Lower leg skin (tissue), 4 donors: ENCODE results near the gene PHF3. TPM values are rescaled to one million over a fixed set of nuclear protein-coding genes. Genes with fewer than 3 reads are reported as not detected.

Experiments
- DNase-seq, 2 donors: peaks; one replicate each; pipeline ENCODE4 v3.0.0-alpha.2; 2019; ENCODE audit warnings: low spot score in 2 of 2
- H3K4me3 ChIP-seq: fragments of 200-600 bp; sonication (generic); 2 replicates; pipeline ENCODE4 v1.5.1; 2017; ENCODE audit warnings: mild to moderate bottlenecking, low read depth; ENCODE audit not compliant: poor library complexity, severe bottlenecking
- POLR2A ChIP-seq, 2 donors: fragments of 450-650 bp; IDR thresholded peaks; one replicate each; pipeline ENCODE4 v1.6.1; 2016 to 2017; ENCODE audit warnings: antibody characterized with exemption in 2 of 2, mild to moderate bottlenecking in 1 of 2, moderate library complexity in 1 of 2
- WGBS, 2 donors: methylation state at CpG; one replicate each; pipeline ENCODE4 v1.1.5; 2018; 5-methylcytosine and 5-hydroxymethylcytosine counted together
- intact Hi-C: fragments of 100-400 bp; cut with DNase I; formaldehyde crosslinking; loops from one replicate; pipeline ENCODE4 v1.15.0; 2023; ENCODE audit warnings: low total_unique reads
- total RNA-seq, 4 donors: library from RNA; depleted of rRNA; stranded (reverse); fragments of >200 nt; gene quantifications; one replicate each; pipeline ENCODE4 v1.1.0, GENCODE V29; 2016
- TF ChIP-seq, protein P1 (sequence below), 3 donors: fragments of 450-650 bp; IDR thresholded peaks; one replicate each; pipeline ENCODE4 v1.5.1; 2016; ENCODE audit warnings: antibody characterized with exemption in 3 of 3, mild to moderate bottlenecking in 3 of 3, moderate library complexity in 2 of 3

The PHF3 gene
- total RNA-seq, 4 donors from 2014 or later = 41.0 to 63.5 (median 55.1) TPM

DNA sequence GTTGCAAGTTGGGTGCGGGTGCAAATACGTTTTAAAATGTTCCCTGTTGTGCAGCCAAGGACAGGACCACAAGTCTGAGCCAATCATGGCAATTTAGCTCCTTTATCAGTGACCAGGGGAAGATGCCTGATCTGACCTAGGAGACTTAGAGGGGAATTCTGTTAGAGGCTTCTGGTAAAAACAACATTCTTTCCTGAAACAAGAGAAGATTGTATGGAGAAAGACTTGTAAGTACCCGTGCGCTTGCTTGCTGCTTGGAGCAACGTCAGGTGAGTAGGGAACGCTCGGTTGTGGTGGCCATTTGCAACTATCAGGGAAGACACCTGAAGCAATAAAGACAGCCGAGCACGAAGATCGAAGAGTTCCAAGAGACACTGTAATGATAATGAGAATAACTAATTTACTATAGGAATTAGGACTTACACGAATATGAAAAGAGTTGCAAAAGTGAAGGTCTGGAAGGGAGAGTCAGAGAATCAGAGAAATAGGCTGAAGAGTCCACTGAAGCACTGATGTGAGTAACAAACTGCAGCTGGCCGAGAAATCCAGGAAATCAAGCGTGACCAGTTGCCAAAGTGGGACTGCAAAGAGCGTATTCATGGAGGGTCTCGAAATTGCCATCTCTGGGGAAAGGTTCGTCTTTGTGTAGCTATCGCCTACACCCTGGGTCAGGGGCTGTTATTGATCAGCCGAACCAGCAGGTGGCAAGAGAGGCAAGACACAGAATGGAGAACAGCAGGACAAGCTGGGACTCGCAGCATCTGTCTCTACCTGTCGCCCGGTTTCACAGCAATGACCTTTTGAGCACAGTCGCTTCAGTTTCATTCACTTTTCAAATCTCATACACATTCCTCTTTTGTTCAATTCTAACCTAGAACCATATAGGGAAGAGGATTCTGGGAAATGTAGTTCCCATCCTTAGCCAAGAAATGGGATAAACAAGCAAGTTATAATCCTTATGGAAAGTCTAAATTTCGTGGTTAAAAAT lies 37.3 kb upstream of the PHF3 start:
- intact Hi-C loops = loop anchor here (10.0 kb wide), 1 partner anchor 254 kb away; no protein-coding TSS in a partner anchor
- H3K4me3 ChIP-seq = peak overlapping the region; percentile 1
- peak; percentile 66 to 90 for DNase-seq
- WGBS, 2 donors = 3 to 4% methylated on average over 23 of the region's 23 CpGs
- TF ChIP-seq, protein P1, sequence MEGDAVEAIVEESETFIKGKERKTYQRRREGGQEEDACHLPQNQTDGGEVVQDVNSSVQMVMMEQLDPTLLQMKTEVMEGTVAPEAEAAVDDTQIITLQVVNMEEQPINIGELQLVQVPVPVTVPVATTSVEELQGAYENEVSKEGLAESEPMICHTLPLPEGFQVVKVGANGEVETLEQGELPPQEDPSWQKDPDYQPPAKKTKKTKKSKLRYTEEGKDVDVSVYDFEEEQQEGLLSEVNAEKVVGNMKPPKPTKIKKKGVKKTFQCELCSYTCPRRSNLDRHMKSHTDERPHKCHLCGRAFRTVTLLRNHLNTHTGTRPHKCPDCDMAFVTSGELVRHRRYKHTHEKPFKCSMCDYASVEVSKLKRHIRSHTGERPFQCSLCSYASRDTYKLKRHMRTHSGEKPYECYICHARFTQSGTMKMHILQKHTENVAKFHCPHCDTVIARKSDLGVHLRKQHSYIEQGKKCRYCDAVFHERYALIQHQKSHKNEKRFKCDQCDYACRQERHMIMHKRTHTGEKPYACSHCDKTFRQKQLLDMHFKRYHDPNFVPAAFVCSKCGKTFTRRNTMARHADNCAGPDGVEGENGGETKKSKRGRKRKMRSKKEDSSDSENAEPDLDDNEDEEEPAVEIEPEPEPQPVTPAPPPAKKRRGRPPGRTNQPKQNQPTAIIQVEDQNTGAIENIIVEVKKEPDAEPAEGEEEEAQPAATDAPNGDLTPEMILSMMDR (IDR thresholded peaks at IDR 0.05) = peak in 1 of 3 donors; percentile 80
- no peak for TF ChIP-seq POLR2A (IDR thresholded peaks at IDR 0.05)

DNA sequence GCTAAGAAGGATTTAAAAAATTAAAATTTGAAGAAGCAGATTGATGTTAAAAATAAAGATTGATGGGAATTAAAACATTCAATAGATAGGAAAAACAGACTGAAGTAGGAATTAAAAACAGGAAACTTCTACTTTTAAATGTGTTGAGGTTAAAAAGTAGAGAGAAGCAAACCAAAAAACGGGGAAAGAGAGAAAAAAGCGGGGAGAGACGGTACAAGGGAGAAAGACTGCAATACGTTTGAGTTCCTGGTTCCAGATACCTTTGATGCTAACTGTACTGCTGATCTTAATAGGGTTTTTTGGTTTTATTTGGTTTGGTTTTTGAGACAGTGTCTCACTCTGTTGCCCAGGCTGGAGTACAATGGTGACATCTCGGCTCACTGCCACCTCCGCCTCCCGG lies 36.4 kb upstream of the PHF3 start:
- no peak overlapping the region for H3K4me3 ChIP-seq
- 86 to 90% methylated on average over 7 of the region's 7 CpGs for WGBS, 2 donors
- no peak for DNase-seq
- TF ChIP-seq POLR2A (IDR thresholded peaks at IDR 0.05) = no peak
- TF ChIP-seq, protein P1 (IDR thresholded peaks at IDR 0.05) = no peak
- intact Hi-C loops = loop anchor here (10.0 kb wide), 1 partner anchor 254 kb away; no protein-coding TSS in a partner anchor

DNA sequence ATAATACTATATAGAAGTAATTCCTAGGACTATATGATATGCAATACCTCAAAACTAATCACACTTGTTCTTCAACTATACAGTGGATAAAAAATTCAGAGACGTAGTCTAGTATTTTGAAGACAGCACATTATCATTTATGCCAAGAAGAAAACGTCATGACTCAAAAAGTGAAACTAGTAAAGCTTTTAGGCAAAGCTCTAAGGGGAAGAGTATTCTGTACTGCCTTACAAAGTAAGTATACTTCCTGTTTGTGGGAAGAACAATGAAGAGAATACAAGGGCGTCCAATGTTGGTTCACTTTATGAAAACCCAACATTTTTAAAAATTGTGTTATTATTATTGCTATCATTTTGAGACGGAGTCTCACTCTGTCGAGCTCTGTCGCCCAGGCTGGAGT lies 35.5 kb upstream of the PHF3 start:
- intact Hi-C loops = loop anchor here (10.0 kb wide), 1 partner anchor 165 kb away; no protein-coding TSS in a partner anchor
- TF ChIP-seq, protein P1 (IDR thresholded peaks at IDR 0.05) = no peak
- no peak for TF ChIP-seq POLR2A (IDR thresholded peaks at IDR 0.05)
- WGBS, 2 donors = 59 to 72% methylated on average over 6 of the region's 6 CpGs
- DNase-seq = no peak
- no peak overlapping the region for H3K4me3 ChIP-seq

DNA sequence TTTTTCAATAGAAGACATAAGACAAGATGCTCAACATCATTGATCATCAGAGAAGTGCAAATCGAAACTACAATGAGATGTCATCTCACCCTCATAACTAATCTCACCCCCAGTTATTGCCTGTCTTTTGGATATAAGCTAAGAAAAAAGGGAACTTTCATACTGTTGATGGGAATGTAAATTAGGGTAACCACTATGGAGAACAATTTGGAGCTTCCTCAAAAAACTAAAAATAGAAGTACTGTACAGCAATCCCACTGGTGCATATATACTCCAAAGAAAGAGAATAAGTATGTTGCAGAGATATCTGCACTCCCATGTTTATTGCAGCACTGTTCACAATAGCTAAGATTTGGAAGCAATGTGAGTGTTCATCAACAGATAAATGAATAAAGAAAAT lies 26.4 kb upstream of the PHF3 start:
- no peak for DNase-seq
- no peak overlapping the region for H3K4me3 ChIP-seq
- WGBS, 2 donors = 94 to 95% methylated on average over 1 of the region's 1 CpG
- intact Hi-C loops = loop anchor here (10.0 kb wide), 1 partner anchor 156 kb away; no protein-coding TSS in a partner anchor
- TF ChIP-seq, protein P1 (IDR thresholded peaks at IDR 0.05) = no peak
- no peak for TF ChIP-seq POLR2A (IDR thresholded peaks at IDR 0.05)

DNA sequence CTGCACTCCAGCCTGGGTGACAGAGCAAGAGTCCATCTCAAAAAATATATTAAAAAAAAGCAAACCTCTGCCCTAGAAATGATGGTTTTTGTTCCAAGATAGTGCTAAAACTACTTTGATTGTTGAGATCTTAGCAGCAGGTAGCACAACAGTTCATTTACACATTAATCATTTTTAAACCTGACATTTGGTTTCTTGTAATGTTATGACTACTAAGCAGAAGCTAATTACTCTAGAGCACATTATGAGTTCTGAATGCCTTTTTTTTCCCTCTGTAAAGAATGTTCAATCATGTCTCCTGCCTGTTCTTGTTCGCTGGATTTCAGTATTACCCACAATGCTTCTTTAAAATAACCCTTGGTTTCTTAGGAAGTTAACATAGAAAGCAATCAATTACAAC lies 24.7 kb upstream of the PHF3 start:
- no peak for TF ChIP-seq POLR2A (IDR thresholded peaks at IDR 0.05)
- TF ChIP-seq, protein P1 (IDR thresholded peaks at IDR 0.05) = no peak
- intact Hi-C loops = no loop called here
- WGBS, 2 donors = 43 to 55% methylated on average over 1 of the region's 1 CpG
- H3K4me3 ChIP-seq = no peak overlapping the region
- no peak for DNase-seq
